ENCODE data around the gene CTAGE6.
"Not testable (repeated sequence)": the region's sequence is repeated elsewhere in the genome, so short reads cannot be mapped to it uniquely, and the experiment has no call there.

CTAGE6 gene, protein sequence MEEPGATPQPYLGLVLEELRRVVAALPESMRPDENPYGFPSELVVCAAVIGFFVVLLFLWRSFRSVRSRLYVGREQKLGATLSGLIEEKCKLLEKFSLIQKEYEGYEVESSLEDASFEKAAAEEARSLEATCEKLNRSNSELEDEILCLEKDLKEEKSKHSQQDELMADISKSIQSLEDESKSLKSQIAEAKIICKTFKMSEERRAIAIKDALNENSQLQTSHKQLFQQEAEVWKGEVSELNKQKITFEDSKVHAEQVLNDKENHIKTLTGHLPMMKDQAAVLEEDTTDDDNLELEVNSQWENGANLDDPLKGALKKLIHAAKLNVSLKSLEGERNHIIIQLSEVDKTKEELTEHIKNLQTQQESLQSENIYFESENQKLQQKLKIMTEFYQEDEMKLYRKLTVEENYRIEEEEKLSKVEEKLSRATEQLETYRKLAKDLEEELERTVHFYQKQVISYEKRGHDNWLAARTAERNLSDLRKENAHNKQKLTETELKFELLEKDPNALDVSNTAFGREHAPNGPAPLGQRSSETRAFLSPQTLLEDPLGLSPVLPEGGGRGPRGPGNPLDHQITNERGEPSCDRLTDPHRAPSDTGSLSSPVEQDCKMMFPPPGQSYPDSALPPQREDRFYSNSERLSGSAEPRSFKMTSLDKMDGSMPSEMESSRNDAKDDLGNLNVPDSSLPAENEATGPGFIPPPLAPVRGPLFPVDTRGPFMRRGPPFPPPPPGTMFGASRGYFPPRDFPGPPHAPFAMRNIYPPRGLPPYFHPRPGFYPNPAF

GRCh38 chr7:143757596-143757995 lies at the start of gene CTAGE6:
Gene CTAGE6 (minus strand): TSS chr7:143757696. CDS start chr7:143757658, 38 bp downstream.
- DNase-seq, result not testable (repeated sequence)

GRCh38 chr7:143806664-143807071 lies 49.2 kb upstream of the CTAGE6 start:
- DNase-seq, result not testable (repeated sequence)

- DNase-seq, result not testable (repeated sequence)
These were observed 40.4 kb upstream of the CTAGE6 start for GRCh38 chr7:143797896-143798290.

DNA sequence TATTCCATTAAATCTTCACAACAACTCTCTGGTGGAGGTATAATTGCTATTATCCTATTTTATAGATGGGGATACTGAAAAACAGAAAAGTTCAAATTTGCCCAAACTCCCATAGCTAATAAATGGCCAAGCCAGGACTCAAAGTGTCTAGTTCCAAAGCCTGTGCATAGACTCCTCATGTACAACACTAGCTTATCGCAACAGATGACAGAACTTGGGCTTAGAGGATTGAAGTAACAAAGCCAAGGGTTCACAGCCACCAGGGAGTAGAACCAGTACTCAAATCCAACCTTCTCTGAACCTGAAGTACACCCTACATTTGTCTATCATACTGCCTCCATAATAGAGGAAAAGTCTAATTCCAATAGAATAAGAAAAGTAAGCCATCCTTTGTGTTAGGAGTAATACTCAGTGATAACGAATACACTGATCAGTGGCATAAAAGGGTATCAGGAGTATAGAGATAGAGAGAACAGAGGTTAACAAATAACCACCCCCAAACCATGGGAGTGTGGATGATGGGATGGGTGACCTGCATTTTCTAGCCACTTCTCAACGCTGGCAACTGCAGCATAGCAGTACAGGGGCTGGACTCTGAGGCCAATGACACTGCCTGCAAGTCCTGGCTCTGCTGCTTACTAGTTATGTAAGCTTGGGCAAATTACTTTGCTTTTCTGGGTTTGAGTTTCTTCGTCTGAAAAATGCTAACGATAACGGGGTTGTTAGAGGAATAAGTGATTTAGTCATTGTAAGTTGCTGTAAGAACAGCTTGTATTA lies 39.8 kb upstream of the CTAGE6 start:
- not testable (repeated sequence) for DNase-seq

GRCh38 chr7:143795653-143796052 lies 38.2 kb upstream of the CTAGE6 start:
- DNase-seq, result not testable (repeated sequence)

DNA sequence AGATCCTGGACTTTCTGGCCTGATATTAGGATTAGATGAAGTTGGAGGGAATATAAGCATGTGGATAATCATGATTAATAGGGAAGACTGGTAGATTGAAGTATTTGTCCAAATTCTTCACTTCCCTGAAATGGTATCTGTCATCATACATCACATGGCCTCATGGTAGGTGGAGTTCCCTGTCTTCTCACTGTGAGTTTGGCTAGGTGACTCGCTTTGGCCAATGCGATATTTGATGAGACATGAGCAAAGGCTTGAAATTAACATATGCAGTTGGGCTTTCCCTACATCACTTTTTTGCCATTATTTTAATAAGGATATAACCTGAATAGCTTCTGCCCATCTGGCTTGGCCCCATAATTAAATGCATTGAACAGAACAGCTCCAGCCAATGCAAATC lies 35.1 kb upstream of the CTAGE6 start:
- DNase-seq, result not testable (repeated sequence)

- DNase-seq, result not testable (repeated sequence)
These were observed 28.1 kb upstream of the CTAGE6 start for GRCh38 chr7:143785415-143786182.

DNA sequence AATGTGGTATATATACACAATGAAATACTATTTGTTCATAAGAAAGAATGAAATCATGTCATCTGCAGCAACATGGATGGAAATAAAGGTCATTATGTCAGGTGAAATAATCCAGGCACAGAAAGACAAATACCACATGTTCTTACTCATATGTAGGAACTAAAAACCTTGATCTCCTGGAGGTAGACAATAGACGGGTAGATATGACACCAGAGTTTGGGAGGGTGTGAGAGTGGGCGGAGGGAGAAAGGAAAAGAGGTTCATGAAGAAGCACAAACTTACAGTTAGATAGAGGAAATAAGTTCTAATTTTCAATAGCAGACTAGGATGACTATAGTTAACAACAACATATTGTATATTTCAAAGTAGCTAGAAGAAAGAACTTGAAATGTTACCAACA lies 22.1 kb upstream of the CTAGE6 start:
- DNase-seq, result not testable (repeated sequence)

DNA sequence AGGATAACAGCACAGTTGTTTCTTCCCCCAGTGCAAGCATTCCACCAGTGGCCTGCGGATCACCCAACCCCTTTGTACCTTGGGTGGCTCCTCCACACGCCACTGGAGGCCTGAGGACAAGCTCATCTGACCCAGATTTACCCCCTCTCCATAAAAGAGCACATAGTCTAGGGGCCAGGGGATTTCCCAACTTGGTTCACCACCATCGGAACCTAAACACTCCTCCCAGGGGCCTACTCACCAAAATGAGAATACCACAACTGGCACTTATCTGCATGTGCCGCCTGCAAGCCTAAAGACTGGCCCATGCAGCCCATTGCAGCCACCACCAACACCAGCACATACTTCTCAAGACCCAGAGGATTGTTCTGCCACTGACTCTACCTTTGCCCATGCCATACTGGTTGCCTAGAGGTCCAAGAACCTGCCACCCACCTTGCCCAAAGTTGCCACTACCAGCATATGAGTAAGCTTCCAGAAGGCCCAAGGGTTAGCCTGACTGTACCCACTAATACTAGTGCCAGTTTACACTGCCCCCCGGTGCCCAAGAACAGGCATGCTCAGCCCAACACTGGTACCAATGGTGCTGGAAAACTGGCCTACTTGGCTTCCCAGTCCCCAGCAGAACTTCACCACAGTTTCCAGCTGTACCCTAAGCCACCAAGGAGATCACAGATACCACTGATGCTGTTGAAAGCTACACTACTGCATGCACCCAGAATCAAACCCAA lies 15.4 kb upstream of the CTAGE6 start:
- not testable (repeated sequence) for DNase-seq

DNA sequence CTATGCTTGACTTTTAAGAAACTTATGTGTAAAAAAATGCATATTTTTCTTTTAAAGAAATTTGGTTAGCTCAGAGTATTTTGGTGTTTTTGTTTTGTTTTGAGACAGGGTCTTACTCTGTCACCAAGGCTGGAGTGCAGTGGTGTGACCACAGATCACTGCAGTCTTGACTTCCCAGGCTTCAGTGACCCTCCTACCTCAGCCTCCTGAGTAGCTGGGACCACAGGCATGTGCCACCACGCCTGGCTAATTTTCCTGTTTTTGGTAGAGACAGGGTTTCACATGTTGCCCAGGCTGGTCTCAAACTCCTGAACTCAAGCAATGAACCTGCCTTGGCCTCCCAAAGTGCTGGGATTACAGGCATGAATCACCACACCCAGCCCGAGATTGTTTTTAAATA lies 10.0 kb upstream of the CTAGE6 start:
- DNase-seq, result not testable (repeated sequence)

DNA sequence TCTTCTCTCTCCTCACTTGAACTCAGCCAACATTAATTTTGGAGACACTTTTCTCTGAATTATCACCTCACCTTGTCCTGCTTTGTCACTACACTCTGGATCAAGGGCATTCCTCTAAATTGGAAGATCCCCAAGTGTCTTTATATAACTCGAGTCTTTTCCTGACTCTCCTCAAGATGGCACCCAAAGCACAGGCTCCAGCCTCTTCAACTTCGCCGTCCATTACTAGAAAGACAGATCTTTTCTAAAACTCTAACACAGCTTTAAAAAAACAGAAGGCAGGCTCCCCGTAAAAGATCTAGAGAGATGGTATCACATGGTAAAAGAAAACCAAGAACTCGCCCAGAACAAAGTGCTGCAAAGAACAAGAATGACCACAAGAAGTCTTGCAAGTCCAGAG lies 8.2 kb upstream of the CTAGE6 start:
- DNase-seq, result not testable (repeated sequence)

GRCh38 chr7:143763065-143763464 lies 5.6 kb upstream of the CTAGE6 start:
- not testable (repeated sequence) for DNase-seq

DNA sequence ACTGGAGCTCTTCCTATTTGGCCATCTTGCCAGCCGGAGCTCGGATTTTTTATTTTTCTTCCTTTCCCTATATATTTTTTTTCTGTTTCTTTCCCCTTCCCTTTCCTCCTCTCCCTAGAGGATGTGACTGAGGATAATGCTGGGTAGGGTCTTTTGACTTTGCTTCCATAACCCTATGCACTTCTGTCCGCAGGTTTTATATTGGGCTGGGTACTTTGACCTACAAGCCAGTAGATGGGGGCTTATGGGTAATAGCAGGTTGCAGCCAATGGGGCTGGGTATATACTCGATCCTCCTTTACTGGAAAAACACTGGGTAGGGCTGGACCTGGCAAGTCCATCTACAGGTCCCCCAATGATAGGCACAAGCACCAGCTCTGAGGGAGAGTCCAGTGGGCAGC lies 12.2 kb downstream of the CTAGE6 start:
- not testable (repeated sequence) for DNase-seq

DNA sequence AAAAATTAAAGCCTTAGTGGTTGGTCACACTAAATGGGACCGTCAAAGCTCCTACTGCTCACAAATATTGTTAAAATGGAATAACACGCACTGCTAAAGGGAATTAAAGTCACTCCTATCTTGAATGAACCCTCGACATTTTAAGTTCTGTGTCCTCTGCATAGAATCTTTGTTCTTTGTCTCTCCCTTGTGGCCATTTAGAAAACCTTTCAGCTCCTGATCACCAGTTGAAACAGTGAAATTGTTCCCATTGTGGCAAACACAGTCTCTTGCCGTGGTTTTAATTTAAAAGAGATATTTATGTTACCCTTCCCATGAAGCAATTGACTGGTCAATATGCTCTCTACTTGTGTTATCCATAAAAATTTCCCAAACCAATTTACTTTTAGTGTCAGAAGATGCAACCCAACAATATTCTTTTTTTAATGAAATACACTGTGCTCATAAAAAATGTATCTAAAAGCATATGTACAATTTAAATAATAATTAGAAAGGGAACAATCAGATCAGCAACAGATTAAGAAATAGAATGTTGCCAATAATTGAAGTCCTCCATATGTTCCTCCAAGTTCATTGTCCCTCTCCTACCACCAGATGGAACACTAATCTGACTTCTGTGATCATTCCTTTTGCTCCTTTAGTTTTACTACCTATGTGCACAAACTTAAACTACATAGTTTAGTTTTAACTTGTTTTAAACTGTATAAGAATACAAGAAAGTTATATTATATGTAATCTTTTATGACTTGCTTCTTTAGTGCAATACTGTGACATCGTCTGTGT lies 20.3 kb downstream of the CTAGE6 start:
- peak; percentile 46 for DNase-seq

GRCh38 chr7:143735962-143736361 lies 21.5 kb downstream of the CTAGE6 start:
- no peak for DNase-seq

DNA sequence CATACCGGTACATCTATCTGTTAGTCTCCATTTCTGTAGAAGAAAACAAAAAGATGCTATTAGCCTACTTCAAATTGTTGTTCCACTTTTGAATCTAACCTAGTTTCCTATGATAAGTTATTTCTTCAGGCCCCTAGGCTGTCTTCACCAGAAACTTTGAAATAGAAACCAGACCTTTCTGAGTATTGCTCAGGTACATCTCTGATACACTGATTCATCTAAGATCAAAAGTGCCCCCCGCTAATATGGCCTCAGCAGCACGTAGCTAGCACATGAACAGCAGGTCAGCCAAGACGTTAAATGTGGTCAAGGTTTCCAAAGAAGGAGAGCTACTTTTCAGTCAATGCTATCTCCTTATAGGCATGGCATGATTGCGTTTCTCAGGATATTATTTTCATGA lies 23.6 kb downstream of the CTAGE6 start:
- no peak for DNase-seq

DNA sequence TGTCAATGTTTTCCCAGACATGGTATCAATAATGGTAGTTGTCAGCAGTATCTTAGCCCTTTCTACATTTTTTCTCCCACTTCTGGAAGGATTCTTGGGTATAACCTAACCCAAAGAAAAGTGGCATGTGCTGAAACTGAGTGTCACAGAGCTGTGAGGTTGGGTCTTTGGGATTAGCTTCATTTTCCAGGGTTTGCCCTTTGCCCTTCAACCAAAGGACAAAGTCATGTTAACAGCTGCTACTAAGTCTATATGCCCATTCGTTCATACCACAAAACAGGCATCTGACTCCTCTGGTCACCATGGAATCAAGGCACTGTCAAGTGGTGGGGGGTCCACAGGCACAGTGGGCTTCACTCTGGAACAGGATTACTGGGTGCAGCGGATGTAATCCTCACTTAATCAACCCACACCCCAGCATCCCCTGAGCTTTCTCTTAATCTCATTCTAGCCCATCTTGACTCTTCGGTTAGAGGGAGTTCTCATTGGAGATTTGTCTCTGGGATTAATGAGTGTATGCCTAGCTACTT lies 29.1 kb downstream of the CTAGE6 start:
- DNase-seq, result no peak

DNA sequence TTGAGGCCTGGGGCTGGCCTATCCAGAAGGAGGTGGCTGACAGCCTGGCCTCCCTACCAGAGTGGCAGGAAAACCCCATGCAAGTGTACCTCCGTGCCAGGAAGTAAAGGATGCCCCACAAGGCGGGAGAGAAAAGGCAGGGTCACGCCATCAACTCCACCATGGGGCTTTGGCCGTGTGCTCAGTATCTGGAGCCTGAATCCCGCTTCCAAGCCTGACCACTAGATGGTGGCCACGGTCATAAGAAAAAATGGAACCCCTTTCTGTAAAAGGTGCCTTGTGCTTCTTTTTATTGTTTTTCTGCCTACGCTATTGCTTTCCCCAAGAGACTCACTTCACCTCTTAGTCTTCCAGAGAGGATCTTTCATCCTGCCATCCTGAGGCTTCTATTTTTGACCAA lies 29.9 kb downstream of the CTAGE6 start:
- not testable (repeated sequence) for DNase-seq

DNA sequence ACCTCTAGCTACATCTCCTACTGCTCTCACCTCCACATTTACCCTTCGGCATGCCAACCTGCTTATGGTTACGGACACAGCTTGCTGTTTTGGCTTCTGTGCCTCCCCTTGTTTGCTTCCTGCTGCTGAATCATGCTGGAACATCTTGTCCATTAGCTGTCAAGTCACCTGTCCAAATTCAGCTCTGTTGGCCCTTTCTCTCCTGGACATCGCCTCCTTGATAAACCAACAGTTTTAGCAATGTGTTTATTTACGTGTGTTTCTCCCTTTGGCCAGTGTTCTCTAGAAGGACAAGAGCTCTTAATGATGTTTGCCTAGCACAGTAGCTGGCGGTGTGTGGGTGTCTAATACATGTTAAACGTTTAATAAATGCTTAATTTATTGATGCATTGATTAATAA lies 31.4 kb downstream of the CTAGE6 start:
- not testable (repeated sequence) for DNase-seq

- not testable (repeated sequence) for DNase-seq
These were observed 37.2 kb downstream of the CTAGE6 start for GRCh38 chr7:143720335-143720734.
